Activated CD8-positive, alpha-beta memory T cell treated with anti-CD3 and anti-CD28 coated beads for 36 hours (primary cell): ENCODE measurements around the gene MMP2. TPM values are rescaled to one million over a fixed set of nuclear protein-coding genes. Genes with fewer than 3 reads are reported as not detected.

Source experiments
- CTCF ChIA-PET: fragments of 350-600 bp; sonication (Branson Sonifier 250); formaldehyde crosslinking; loops from one replicate; lab custom pipeline; 2021; ENCODE audit warnings: antibody characterized with exemption; lab: Charles Lee
- POLR2A ChIA-PET: fragments of 350-600 bp; sonication (Branson Sonifier 250); formaldehyde crosslinking; loops from one replicate; lab custom pipeline; 2021; ENCODE audit warnings: antibody characterized with exemption; lab: Charles Lee
- total RNA-seq, 2 experiments: library from RNA; stranded (reverse); gene quantifications; one replicate each; pipeline ENCODE4 v1.2.3, GENCODE V29; 2021

The MMP2 gene
- total RNA-seq, 2 experiments from 2014 or later, result not detected

- POLR2A ChIA-PET, result no interaction called here
- CTCF ChIA-PET, result no interaction called here
These were observed 64.5 kb downstream of the MMP2 start for GRCh38 chr16:55543472-55543871.

GRCh38 chr16:55552621-55553020 lies 73.6 kb downstream of the MMP2 start:
- ChIA-PET POLR2A (no interaction called here), CTCF (no interaction called here)

- ChIA-PET CTCF (no interaction called here), POLR2A (no interaction called here)
These were observed 76.4 kb downstream of the MMP2 start for GRCh38 chr16:55555436-55555835.

Other genes with a start within 250 kb of the MMP2 start
- gene IRX6, start 155.0 kb upstream of the MMP2 start, total RNA-seq, result not detected
- gene LPCAT2, start 29.9 kb downstream of the MMP2 start, total RNA-seq, result under 1 TPM; 0.10 to 0.19 TPM
- gene CAPNS2, start 87.5 kb downstream of the MMP2 start, total RNA-seq, result not detected
- not detected for gene SLC6A2, start 176.8 kb downstream of the MMP2 start, total RNA-seq